HG03460 (cell line): ENCODE data around the gene TNK2.
"Not testable (repeated sequence)": the region's sequence is repeated elsewhere in the genome, so short reads cannot be mapped to it uniquely, and the experiment has no call there.

ENCODE experiments used
- ATAC-seq: cut with Tn5 transposase; IDR thresholded peaks from one replicate; pipeline ENCODE4 v1.9.1; 2021; ENCODE audit not compliant: unreplicated experiment

The TNK2 gene

GRCh38 chr3:195907934-195908693 lies at the start of gene TNK2:
Gene TNK2, minus strand, starts transcription at chr3:195908551. Its CDS starts 19,963 bp downstream, at chr3:195888588.
- ATAC-seq = peak; percentile 24

- no peak for ATAC-seq
Measured at GRCh38 chr3:195956577-195956976, 48.2 kb upstream of the TNK2 start.

GRCh38 chr3:195955416-195955841 lies 47.1 kb upstream of the TNK2 start:
- not testable (repeated sequence) for ATAC-seq

- peak; percentile 43 for ATAC-seq
Measured at GRCh38 chr3:195954752-195955119, 46.4 kb upstream of the TNK2 start.

GRCh38 chr3:195954052-195954751 lies 45.9 kb upstream of the TNK2 start:
- ATAC-seq = peak; percentile 95

- not testable (repeated sequence) for ATAC-seq
Measured at GRCh38 chr3:195952590-195952989, 44.2 kb upstream of the TNK2 start.

GRCh38 chr3:195951443-195952177 lies 43.3 kb upstream of the TNK2 start:
- not testable (repeated sequence) for ATAC-seq

GRCh38 chr3:195950731-195951130 lies 42.4 kb upstream of the TNK2 start:
- not testable (repeated sequence) for ATAC-seq

GRCh38 chr3:195950164-195950563 lies 41.8 kb upstream of the TNK2 start:
- not testable (repeated sequence) for ATAC-seq

- ATAC-seq = not testable (repeated sequence)
Measured at GRCh38 chr3:195946910-195947699, 38.8 kb upstream of the TNK2 start.

- not testable (repeated sequence) for ATAC-seq
Measured at GRCh38 chr3:195941265-195941815, 33.0 kb upstream of the TNK2 start.

- not testable (repeated sequence) for ATAC-seq
Measured at GRCh38 chr3:195940806-195941205, 32.5 kb upstream of the TNK2 start.

GRCh38 chr3:195939526-195940470 lies 31.4 kb upstream of the TNK2 start:
- not testable (repeated sequence) for ATAC-seq

- not testable (repeated sequence) for ATAC-seq
Measured at GRCh38 chr3:195933044-195933430, 24.7 kb upstream of the TNK2 start.

GRCh38 chr3:195932418-195933043 lies 24.2 kb upstream of the TNK2 start:
- no peak for ATAC-seq

- no peak for ATAC-seq
Measured at GRCh38 chr3:195931582-195932273, 23.4 kb upstream of the TNK2 start.

- no peak for ATAC-seq
Measured at GRCh38 chr3:195929452-195929851, 21.1 kb upstream of the TNK2 start.

- ATAC-seq = no peak
Measured at GRCh38 chr3:195921334-195921791, 13.0 kb upstream of the TNK2 start.
